Measurements from ENCODE around the gene PROP1.
"Not testable (repeated sequence)": the region's sequence is repeated elsewhere in the genome, so short reads cannot be mapped to it uniquely, and the experiment has no call there.

- not testable (repeated sequence) for TF ChIP-seq CTCF, EZH2, EZH2phosphoT487 (IDR thresholded peaks at IDR 0.05)
Measured at GRCh38 chr5:177947912-177948311, 48.1 kb downstream of the PROP1 start.
